Measurements from ENCODE around the gene SCAND1. TPM values are rescaled to one million over a fixed set of nuclear protein-coding genes. Genes with fewer than 3 reads are reported as not detected.

SCAND1 gene
- total RNA-seq, 2 experiments from 2014 or later: 45.0 to 47.2 TPM

DNA sequence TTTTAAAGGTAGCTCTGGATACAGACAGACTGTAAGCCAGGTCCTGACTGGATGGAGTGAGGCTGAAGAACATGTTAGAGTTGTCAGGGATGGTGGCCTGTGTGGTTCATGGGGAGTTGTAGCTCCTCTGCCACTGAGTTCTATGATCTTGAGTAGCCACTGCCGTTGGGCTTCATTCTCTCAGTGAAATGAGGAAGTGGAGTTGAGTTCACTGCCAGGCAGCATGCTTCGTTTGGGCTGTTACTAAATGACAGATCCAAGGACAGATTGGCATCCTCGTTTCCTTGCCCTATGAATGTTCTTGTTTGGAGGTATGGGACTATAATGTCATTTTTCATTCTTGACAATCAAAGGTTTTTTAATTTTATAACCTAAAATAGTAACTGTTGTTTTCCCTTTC, 37.2 kb downstream of the SCAND1 start:
- ChIA-PET POLR2A (no interaction called here), CTCF (interaction anchor here (0.9 kb wide), 1 partner anchor 10 kb away, joined by 3 read pairs; no protein-coding TSS in a partner anchor)

DNA sequence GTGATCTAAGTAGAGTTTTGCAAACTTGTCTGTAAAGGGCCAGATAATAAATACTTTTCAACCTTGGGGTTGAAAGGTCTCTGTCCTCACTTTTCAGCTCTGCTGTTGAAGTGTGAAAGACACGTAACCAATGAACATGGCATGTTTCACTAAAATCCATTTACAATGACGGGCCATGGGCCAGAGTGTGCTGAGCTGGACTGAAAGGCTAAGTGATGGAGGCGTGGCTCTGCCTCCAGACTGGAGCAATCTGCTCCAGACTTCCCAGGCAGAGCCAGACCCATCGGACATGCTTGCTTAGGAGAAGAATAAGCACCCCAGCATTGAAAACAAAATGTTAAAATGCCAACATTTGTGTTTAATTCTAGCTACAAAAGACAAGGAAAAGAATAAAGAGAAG, 41.4 kb downstream of the SCAND1 start:
- ChIA-PET POLR2A (no interaction called here), CTCF (no interaction called here)

DNA sequence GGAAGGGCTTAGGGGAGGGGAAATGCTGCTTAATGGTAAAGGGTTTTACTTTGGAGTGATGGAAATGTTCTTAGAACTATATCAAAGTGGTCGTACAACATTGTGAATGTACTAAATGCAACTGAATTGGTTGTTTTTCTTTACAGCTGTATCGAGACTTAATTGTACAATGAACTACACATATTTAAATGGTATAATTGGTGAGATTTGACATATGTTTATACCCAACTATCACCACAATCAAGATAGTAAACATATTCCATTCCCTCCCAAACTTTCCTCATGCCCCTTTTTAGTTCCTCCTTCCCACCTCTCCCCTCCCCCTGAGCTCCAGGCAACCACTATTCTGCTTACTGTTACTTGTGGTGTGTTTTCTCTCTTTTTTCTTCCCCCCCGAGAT, 44.0 kb downstream of the SCAND1 start:
- CTCF ChIA-PET: no interaction called here
- POLR2A ChIA-PET: no interaction called here

DNA sequence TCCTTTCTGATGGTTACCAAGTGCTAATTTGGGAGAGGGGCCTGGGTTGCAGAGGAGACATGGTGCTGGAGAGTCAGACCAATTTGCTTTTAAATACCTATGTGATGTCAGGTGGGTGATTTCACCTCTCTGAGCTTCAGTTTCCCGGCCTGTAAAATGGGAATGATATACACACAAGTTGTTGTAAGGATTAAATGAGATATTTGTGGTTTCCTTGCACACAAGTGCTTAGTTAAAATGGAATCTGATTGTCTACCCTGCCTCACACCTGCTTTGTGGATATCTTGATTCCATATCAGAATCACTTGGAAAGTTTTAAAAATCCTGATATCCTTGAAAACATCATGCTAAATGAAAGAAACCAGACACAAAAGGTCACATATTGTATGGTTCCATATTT, 44.5 kb downstream of the SCAND1 start:
- POLR2A ChIA-PET: interaction anchor here (0.6 kb wide), 1 partner anchor 25 kb away, joined by 3 read pairs; no protein-coding TSS in a partner anchor

DNA sequence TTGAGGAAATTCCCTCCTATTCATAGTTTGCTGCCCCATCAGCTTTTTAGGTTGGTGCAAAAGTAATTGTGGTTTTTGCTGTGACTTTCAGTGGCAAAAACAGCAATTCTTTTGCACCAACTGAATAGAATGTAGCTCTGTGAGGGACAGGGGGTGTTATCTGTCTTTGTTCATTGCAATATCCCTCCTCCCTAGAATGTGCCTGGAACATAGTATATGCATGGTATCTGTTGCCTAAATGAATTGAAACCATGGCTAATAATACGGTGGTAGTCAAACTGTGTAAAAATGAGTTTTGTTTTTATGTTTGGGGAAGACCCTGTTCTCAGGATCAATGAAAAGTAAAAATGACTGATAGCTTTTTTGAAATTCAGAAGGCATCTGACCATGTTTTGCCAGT, 45.1 kb downstream of the SCAND1 start:
- ChIA-PET POLR2A (interaction anchor here (0.6 kb wide), 1 partner anchor 25 kb away, joined by 3 read pairs; no protein-coding TSS in a partner anchor), CTCF (interaction anchor here (1.6 kb wide), 1 partner anchor 45 kb away, joined by 8 read pairs; the partner anchor contains the start of gene SCAND1)

More for the DNA sequence above, 44.5 kb downstream of the SCAND1 start:
- CTCF ChIA-PET: interaction anchor here (1.6 kb wide), 1 partner anchor 45 kb away, joined by 8 read pairs; the partner anchor contains the start of gene SCAND1

DNA sequence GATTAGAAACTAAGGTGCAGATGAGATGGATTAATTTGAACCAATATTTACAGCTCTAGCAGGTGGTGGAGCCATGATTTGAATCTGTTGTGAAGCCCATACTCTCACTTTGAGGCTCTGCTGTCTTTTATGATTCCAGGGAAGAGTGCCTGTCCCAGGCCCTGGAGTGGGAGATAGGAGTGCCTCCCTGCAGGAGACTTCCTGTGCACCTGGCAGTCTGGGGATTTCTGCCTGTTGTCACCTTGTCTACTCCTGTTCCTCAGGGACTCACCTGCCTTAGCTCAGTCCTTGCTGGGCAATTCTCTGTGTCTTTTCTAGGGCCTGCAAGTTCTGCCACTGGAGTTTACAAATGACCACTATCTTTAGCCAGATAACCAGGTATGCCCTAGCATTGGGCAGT, 46.3 kb downstream of the SCAND1 start:
- CTCF ChIA-PET: no interaction called here
- POLR2A ChIA-PET: no interaction called here

DNA sequence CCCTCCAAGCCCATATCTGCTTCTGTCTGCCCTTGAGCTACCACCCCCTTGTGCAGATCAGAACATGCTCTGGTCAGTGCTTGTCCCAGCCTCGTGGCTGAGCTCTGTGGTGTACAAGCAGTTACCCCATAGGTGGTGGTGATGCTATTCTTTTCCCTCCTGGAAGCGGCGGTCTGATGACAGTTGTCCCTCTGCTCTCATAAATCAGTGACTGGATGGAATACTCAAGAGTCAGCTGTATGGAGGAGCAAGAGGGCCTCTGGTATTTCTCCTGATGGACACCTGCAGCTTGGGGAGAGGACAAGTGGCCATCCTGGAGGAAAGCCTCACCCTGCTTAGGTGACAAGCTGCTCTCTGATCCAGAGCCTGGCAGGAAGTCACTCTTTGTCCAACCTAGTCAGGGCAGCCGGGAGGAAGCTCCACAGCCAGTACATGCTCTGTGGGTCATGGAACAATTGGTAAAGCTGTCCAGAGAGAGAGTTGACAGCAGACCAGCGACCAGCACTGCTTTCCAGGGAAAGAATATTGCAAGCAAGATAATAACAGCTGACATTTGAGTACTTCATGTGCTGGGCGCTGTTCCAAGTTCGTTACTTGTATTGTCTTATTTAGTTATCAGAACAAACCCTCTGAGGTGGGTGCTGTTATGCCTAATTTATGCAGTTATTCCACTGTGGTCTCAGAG, 47.1 kb downstream of the SCAND1 start:
- ChIA-PET CTCF (no interaction called here), POLR2A (no interaction called here)

DNA sequence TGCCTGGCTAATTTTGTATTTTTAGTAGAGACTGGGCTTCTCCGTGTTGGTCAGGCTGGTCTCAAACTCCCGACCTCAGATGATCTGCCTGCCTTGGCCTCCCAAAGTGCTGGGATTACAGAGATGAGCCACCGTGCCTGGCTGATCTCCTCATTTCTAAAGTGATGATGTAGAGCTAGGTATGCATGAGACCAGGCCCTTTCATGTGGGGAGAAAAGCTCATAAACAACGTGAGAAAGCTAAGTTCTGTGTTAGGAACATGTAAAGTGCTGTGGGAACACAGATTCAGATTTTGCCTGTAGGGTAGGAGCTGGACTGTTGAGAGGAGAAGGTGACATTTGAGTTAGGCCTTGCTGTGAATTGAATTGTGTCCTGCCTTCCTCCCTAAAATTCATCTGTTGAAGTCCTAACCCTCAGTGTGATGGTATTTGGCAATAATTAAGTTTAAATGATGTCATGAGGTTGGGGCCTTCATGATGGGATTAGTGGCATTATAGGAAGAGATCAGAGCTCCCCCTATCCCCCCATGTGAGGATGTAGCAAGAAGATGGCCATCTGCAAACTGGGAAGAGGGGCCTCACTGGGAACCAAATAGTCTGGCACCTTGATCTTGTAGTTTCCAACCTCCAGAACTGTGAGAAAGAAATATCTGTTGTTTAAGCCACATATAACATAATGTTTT, 49.2 kb downstream of the SCAND1 start:
- CTCF ChIA-PET: no interaction called here
- POLR2A ChIA-PET: no interaction called here

DNA sequence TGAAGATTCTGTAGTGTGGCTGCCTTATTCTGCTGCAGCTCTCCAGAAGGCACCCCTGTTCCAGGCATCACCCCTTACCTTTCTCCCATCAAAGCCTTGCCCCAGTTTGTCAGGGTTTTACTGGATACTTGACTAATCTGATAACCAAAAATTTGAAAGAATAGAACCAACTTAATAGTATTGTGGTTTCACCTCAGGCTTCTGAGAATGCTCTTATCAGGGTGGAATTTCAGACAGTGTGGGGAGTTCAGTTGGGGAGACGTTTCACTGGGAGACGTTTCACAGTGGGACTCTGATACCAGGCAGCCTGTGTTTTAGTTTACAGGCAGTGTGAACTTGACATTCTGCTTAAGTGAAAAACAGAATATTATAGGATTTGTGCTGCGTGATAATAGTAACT, 50.5 kb downstream of the SCAND1 start:
- ChIA-PET CTCF (no interaction called here), POLR2A (no interaction called here)

Other genes with a start within 250 kb of the SCAND1 start
- gene RBM39, start 212.2 kb downstream of the SCAND1 start, total RNA-seq: 100 to 1,000 TPM; 303 to 307 TPM
- 10 to 100 TPM; 55.9 to 57.3 TPM for gene PHF20, start 182.5 kb downstream of the SCAND1 start, total RNA-seq
- gene CNBD2, start 14.1 kb upstream of the SCAND1 start, total RNA-seq: 1 to 10 TPM; 3.4 to 3.6 TPM
- under 1 TPM; 0.13 to 0.55 TPM for gene EPB41L1, start 200.2 kb upstream of the SCAND1 start, total RNA-seq

All from activated CD8-positive, alpha-beta memory T cell treated with anti-CD3 and anti-CD28 coated beads for 36 hours (primary cell).